ENCODE measurements around the gene MPZ. TPM values are rescaled to one million over a fixed set of nuclear protein-coding genes. Genes with fewer than 3 reads are reported as not detected.
"Not testable (repeated sequence)": the region's sequence is repeated elsewhere in the genome, so short reads cannot be mapped to it uniquely, and the experiment has no call there.

Gene MPZ
- total RNA-seq, 1 experiment from 2014 or later: 0.62 TPM

DNA sequence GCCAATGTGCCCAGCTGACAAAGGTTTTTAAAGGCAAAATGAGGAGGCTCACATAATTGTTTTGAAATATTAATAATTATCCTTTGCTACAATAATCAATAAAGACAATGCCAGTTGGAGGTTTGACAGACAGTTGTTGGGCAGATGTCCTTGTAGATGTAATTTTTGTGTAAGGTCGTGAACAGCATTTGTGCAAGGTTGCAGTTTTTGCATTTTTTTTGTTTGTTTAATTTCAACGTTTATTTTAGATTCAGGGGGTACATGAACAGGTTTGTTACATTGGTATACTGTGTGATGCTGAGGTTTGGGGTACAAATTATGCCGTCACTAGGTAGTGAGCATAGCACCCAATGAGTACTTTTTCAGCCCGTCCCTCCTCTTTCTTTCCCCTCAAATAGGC is 9.3 kb downstream of the MPZ start:
- no peak for DNase-seq (ENCODE audit: low read depth)

DNA sequence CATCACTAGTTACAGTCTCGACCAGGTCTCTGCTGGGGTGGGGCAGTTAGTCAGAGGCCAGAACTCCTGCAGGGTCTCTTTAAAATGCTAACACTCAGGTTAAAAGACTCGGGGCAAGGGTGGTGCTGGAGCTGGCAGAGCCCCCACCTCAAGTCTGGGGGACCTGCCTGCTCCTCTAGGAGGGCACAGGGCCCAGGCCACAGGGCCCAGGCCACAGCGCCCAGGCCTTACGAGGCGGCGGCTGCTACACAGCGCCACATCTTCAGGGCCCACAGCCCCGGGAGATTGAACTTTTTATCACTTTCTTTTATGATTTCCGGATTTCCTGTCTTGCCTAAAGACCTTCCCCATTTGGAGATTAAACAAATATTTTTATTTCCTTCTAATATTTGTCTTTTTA is 10.4 kb downstream of the MPZ start:
- DNase-seq (ENCODE audit: low read depth): no peak

DNA sequence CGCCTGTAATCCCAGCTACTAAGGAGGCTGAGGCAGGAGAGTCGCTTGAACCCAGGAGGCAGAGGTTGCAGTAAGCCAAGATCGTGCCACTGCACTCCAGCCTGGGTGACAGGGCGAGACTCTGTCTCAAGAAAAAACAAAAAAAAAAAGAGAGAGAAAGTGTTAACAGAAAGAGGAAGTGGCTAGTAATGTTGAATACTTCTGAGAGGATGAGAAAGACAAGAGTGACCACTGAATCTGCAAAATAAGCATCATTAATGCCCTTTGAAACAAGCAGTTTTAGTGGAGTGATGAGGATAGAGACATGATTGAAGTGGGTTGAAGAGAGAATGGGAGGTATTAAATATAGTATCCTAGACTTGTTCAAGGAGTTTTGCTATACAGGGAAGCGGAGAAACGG is 11.7 kb downstream of the MPZ start:
- no peak for DNase-seq (ENCODE audit: low read depth)

DNA sequence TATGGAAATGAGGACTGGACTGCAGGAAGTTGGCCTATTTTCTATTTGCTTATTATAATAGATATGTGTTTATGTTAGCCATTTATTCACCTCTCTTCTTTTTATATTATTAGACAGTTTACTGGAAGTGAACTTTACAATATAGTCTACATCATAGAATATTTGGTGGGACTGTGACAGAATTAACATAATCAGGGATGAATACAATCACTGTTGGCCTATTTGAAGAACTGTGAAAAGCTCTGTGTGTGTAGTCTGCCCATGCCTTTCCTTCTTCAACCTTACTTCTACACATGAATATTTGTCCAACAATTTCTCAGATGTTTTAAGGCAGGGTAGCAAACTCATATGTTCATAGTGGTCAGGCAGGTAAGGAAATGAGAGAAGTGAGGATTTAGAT is 12.4 kb downstream of the MPZ start:
- no peak for DNase-seq (ENCODE audit: low read depth)

DNA sequence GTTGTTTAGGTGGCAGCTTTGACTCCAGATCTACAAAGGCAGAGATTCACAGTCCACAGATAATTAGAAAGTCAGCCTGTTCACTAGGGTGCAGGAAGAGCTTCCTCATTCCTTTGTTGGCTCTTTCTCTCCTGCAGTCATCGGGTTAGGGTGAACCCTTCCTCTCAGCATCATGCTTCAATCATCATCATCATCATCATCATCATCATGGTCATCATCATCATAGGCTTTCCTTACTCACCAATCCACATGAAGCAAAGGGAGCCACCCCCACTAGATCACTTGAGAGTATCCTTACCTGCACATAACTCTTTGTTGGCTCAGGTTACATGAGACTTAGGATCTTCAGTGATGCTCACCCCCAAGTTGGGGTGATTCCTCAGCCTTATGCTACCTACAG is 19.0 kb downstream of the MPZ start:
- no peak for DNase-seq (ENCODE audit: low read depth)

DNA sequence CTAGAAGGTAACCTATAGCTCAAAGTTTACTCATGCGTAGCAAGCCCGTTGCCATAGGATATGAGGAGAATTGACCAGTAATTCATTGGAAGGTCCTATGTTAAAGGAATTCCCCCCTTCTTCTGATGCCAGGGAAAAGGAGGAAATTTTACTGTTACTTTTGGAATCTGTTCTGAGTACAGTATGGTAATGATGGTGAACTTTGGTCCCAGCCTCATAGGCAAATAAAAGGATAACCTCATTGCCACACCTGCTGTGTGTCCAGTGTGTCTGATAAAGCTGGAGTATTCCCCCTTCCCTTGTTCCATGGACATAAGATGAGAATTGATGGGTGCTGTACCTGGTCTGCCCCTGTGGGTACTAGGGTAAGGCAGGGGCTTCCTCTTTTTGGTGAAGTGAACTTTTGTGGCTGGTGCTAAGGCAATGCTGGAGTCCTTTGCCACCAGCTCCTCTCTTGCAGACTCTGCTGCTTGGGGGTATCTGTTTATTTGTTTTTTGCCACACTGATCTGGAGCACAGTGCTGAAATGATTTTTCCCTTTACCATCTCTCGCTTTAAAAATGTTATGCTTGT is 22.2 kb downstream of the MPZ start:
- DNase-seq (ENCODE audit: low read depth): no peak

DNA sequence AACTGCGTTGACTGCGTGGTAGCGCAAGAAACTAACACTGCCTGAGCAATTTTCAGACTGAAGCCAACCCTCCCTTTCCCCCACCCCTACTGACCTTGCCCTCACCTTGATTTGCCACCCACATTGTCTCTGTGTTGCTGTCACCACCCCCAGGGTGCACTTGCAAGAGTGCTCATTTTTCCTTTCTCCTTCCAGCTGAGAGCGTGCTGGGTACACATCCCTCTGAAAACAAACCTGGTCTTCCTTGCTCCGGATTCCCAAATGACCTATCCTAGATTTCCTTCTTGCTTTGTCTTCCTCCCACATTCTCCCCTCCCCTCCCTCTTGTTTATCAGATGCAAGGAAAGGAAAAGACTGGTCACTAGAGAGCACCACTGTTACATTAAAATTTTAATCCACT is 24.2 kb downstream of the MPZ start:
- DNase-seq (ENCODE audit: low read depth): no peak

DNA sequence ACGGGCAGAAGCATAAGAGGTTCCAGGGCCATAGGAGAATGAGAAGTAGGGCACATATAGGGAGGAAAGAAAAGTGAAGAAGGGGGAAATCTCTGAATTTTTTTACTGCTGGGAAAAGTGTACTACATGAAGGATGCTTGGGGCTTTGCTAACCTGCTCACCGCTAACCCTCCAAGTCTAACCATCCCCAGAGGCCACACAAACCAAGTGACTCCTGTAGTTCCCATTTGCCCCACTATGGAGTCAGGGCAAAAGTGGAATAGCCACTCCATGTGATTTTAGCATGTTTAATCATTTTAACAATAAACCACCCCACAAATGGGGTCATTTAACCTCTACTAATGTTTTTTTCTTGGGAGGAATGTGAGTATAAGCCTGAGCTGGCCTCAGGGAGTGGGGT is 24.7 kb downstream of the MPZ start:
- DNase-seq (ENCODE audit: low read depth): no peak

DNA sequence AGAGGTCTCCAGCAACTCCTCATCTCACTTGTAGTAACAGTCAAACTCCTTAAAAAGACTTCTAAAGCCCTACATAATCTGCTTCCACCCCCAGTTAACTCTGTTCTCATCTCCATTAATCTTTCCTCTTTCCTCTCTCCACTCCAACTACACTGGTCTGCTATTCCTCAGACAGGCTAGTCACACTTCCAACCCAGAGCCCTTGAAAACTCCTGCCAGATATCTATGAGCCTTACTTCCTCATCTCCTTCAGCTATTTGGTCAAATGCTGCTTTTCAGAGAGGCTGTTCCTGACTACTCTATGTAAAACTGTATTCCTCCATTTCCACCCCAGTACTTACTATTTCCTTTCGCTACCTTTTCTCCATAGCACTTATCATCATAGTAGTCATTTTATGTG is 26.8 kb downstream of the MPZ start:
- DNase-seq (ENCODE audit: low read depth): no peak

DNA sequence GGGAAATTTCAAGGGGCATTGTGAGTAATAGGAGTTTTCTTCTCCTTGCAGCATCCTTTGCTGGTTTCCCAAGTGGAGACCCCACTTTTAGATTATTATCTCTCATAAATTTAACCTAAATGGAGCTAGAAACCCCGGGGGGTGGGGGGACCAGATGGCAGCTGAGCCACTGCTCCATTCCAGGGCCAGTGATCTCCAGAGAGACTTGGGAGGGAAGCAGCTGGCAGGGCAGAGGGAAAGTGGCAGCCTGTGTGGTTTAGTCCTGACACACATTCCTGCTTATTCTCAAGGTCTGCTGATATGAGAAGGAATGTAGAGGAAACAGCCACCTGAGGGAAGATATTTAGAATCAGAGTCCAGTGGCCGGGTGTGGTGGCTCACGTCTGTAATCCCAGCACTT is 34.9 kb downstream of the MPZ start:
- no peak for DNase-seq (ENCODE audit: low read depth)

DNA sequence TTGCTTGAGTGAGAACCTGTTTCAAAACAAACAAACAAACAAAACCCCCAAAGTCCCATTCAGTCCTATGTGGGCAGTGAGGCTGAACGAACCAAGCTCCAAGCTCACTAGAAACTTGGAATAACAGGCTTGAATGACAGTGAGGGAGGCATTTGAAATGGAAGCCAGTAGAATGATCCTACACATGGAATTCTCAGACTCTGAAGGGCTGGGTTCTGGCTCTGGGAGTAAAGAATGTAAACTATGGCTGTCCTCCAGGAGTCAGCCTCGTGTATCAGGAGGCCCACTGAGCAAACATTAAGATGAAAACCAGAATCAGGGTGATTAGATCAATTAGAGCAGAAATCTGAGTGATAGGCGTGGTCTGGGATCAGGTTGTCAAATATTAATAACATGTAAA is 36.4 kb downstream of the MPZ start:
- DNase-seq (ENCODE audit: low read depth): no peak

DNA sequence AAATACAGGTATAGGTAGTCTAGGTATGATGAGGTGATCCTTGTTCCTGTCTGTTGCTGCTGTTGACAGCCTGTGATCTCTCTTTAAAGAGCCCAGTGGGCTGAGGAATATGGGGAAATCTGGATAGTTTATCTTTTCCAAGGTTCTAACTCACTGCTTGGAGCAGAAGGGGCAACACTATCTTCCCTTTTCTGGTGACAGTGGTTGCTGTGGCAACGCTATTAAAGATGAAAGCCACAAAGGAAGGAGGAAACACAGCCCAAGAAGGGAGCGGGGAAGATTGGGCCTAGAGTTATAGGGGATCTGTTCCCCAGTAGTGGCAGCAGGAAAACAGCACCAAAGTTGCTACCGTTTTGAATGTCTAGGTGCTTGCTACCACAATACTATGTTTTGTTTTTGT is 42.4 kb downstream of the MPZ start:
- DNase-seq (ENCODE audit: low read depth): peak; percentile 39

DNA sequence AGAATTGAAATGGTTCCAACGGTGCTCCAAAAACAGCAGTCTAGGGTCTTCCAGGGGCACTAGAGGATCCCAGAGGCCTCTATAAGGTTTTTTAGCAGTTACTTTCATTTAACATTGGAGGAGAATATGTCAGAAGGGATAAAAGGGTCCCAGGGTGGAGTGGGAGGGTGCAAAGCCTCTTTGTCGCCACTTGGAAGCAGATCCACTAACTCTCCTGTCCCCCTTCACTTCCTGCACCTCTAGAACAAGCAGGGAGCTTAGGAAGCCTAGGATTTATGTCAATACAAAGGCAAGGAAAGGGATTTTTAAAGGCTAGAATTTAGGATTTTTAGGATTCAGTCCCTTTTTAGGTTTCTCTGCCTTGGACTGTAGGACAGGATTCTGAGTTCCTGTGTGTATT is 42.9 kb downstream of the MPZ start:
- no peak for DNase-seq (ENCODE audit: low read depth)

DNA sequence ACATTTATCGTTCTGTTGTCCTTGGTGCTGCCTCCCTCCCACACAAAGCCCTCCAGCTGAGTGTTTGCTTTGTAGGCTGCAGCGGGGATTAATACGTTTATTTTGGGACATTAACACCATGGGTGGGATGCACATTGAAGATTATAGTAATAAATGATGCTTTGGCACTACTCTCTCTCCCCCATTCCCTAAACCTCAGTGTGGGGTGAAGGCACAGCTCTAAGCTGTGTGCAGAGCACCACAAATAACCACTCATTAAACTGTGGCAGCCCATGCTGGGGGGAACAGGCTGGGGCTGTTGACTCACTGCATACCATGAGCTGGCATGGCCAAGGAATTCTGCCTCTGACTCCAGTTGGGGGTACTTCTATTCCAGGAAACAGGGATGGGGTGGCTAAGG is 43.6 kb downstream of the MPZ start:
- DNase-seq (ENCODE audit: low read depth): peak; percentile 62

DNA sequence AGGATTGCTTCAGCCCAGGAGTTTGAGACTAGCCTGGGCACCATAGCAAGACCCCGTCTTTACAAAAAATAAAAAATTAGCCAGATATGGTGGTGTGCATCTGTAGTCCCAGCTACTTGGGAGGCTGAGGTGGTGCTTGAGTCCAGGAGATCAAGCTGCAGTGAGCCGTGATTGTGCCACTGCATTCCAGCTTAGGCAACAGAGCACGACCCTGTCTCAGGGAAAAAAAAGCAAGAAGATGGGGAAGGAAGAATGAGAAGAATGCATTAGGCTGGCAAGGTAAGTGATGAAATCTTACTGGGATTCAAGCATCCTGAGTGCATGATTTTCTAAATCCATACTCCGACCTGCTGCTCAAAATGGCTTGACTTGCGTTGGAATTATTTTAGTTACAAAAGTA is 44.5 kb downstream of the MPZ start:
- no peak for DNase-seq (ENCODE audit: low read depth)

DNA sequence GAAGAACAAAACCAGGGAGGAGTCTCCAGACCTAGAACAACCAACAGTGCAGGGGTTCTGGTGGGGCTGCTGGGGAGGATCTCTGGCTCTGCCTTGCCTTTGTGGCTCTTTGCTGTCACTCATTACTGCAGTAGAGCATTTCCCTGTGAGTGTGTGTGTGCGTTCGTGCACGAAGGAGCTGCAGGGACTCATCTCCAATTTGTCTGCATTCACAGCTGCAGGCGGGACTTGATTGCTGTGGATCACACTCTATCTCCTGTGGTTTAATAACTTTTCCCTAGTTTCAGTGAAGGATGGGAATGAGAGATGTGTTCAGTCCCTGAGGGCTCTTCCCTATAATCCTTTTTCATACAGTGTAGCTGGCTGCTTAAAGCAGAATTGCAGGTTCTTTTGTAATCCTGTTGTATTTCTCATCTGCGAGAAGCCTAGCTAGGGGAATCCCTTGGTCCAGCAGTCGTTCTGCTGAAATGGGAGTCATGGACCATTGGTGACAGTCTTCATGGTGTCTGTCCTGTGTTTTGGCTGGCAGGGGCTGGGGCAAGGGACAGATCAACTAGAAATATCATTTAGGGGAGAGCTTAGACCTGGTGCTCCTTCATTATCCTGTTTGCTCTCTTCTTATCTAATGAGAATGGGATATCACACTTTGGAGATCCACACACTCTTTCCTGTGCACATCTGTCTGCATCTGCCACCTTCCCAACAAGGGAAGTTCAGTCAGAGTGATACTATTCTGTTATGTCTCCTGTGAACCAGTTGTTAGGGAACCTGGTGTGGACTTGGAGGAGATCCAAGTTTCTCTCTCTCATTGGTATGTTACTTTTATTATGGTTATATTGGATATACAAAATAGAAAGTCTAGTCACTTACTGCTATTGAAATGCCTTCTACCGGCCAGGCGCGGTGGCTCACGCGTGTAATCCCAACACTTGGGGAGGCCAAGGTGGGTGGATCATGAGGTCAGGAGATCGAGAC is 48.2 kb downstream of the MPZ start:
- DNase-seq (ENCODE audit: low read depth): peak; percentile 11

DNA sequence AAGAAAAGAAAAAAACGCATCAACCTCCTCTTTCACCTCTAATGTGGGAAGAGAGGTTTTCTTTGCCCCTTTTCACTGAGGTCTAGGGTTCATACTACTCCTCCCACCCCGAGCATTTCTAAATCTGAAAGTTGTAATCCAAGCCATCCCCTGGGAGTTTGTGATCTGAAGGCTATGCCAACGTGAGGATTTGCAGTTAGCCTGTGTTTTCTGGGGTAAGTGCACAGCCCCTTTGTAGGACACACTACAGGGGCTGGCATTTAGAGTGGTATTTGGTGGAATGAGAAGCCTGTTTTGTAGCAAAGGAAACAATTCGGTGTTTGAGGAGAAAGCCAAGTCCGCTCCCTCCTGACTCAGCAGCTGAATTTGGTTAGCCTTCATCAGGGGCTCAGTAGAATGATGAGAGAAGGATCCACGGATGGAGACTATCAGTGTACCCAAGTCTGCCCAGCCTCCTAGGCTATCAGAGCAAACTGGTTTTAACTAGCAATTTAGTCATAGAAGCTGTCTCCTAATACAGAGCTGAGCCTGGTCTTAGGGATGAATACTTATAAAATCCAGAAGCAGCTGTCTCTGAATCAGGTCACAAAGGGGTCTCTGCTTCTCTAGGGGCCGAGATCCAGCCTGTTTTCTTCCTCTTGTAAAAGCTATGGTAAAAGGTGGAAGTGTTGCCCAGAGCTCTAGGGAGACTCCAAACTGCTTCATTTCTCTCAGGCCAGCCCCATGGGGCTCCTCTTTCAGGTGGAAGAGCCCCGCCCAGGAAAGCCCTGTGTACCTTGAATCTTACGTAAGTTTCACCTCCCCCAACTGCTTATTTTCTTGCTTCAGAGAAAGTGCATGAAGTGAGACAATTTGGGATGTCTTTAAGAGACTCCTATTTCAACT is 49.1 kb downstream of the MPZ start:
- no peak for DNase-seq (ENCODE audit: low read depth)

DNA sequence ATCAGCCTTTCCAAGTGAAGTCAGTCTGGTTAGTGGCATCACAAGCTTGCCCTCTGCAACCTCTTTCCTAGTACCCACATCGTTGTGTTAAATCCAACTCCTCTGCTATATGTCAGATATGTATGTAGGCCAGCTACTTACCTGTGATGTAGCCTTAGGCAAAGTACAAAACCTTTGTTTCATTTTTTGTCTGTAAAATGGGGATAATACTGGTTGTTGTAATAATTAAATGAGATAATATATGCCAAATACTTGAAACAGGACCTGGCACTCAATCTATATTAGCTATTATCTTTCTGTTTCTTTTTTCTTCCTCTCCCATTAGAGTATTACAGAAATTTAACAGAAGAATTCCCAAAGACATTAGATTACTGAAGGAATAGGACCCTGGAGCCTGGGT is 50.0 kb downstream of the MPZ start:
- DNase-seq (ENCODE audit: low read depth): no peak

DNA sequence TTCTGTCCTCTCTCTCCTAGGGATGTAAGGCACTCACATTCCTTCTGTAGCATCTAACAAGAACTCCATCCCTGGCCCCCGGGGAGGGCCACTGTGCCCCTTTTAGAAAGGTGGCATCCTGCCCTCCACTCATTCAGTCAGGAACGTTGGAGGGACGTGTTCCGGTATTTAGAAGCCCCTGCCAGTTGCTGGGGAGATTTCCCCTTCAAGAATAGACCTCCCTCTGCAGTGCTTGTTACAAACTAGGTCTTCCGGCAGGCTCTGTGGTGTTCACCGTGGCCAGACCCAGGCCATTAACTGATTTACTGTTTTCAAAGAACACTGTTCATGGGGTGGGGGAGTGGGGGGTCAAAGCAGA is 50.4 kb downstream of the MPZ start:
- no peak for DNase-seq (ENCODE audit: low read depth)

DNA sequence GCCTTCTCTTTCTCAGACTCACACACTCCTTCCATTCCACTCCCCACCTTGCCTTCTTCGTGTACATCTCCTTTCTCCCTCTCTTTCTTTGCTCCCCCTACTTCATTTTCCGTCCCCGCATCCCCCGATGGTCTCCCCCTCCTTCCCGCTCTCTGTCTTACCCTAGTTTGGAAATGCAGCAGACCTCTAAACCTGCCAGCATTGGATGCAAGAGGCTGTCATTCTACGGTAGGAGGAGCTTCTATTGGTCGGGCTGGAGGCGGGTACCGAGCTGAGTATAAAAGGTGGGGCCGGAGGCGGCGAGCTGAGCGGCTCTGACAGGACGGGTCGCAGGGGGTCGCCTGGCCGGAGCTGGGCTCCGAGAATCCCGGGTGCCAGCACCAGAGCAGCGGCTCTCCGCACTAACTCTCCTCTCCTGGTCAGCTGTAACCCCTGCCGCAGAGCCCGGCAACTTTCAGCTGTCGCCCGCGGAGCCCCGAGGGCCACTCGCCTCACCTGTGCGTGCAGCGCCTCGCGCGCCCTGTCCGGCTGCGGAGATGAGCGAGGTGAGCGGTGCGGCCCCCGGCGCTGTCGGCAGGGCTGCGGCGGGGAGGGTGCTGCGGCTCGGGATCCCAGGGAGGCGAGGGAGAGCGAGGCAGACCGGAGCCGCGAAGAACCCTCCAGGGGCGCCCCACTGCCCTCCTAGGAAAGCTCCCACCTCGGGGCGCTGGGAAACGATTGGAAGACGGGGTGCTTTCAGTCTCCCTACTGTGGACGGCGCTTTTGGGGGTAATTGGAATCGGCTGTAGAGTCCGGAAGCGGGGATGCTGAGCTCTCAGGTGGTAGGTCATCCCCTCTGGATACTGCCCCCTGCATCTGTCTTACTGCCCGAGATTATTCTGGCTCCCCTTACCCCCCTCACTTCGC is 51.1 kb downstream of the MPZ start, which contains the start of gene PCP4L1:
TSS of gene PCP4L1 (plus strand) at position 307 of the 906 bp plus-strand sequence. CDS start at position 537, 230 bp downstream.
- peak; percentile 37 for DNase-seq (ENCODE audit: low read depth)

DNA sequence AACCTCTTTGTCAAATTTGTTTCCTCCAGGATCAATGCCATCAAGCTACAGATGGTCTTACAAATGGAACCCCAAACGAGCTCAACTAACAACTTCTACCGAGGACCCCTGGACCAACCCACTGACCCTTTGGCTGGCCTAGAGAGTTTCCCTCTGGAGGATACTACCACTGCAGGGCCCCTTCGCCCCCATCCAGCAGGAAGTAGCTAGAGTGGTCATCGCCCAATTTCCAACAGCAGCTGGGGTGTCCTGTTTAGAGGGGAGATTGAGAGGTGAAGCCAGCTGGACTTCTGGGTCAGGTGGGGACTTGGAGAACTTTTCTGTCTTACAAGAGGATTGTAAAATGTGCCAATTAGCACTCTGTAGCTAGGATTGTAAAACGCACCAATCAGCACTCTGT is 52.7 kb downstream of the MPZ start:
- not testable (repeated sequence) for DNase-seq (ENCODE audit: low read depth)

Data from M059J (cell line).